Dedifferentiated amniotic fluid mesenchymal stem cell (primary cell): ENCODE results near the gene GOT1.

ENCODE experiments used
- DNase-seq: peaks from one replicate; pipeline ENCODE4 v3.0.0-alpha.2; 2016; ENCODE audit errors: extremely low spot score

The GOT1 gene

GRCh38 chr10:99360934-99361333 is 69.5 kb downstream of the GOT1 start:
- DNase-seq = no peak

DNA sequence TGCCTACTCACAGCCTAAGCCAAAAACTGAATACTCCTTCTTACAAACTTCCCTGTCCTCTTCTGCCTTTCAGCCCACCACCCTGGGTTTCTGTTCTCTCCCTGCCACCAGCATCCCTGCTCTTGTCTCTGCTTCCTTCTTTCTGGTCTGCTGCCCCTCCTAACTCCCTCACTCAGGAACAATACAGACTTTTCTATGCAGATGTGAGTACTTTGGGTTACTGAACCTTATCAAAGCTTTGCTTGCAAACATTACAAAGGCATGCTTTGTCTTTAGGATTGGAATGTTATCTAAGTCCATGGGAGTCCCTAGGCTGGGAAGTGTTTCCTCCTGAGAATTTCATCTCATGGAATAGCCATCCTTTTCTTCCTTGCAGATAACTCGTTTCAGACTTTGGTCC is 72.3 kb downstream of the GOT1 start:
- DNase-seq = no peak

- no peak for DNase-seq
These were observed 72.7 kb downstream of the GOT1 start for GRCh38 chr10:99357691-99358090.

DNA sequence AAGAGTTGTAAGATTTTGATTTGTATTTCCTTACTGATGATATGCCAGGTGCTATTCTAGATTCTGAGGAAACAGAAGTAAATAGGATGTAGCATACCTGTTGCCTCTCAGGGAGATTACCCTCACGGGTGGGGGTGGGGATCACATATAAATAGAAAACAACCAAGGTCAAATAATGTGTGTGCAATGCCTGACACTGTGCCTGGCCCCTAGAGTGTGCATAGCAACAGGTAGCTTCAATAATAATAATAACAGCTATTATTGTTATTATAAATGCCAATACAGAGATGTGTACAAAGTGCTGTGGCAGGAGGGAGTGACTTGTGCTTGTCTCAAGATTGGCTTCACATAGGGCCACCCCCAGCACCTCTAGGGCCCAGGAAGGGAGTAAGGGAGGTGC is 77.2 kb downstream of the GOT1 start:
- no peak for DNase-seq

DNA sequence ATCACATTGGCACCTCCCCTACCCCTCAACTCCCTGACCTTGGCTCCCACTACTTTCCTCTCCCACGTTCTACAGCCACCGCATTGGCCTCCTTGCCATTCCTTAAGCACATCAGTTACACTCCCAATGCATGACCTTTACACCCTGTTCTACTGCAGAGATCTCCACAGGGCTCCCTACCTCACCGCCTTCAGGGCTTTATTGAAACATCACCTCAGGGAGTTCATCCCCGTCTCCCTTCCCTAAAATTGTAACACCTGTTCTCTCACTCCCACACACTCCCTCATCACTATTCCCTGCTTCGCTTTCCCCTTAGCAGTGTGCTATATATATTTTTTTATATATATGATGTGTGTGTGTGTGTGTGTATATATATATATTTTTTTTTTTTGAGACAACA is 82.8 kb downstream of the GOT1 start:
- DNase-seq = no peak
